K562 (cell line): Measurements from ENCODE around the gene C1R. TPM values are rescaled to one million over a fixed set of nuclear protein-coding genes. Genes with fewer than 3 reads are reported as not detected.
A peak's percentile ranks its signal among the peaks of the same experiment; 100 is the strongest.

Experiments used
- ARID1B ChIP-seq: fragments of 450-650 bp; IDR thresholded peaks from 2 replicates; pipeline ENCODE4 v1.6.1; 2016; ENCODE audit warnings: antibody characterized with exemption, mild to moderate bottlenecking, inconsistent platforms
- BRD9 ChIP-seq: fragments of 450-650 bp; IDR thresholded peaks from 2 replicates; pipeline ENCODE4 v1.6.1; 2018; ENCODE audit warnings: low read depth; ENCODE audit not compliant: partially characterized antibody
- DPF2 ChIP-seq: fragments of 450-650 bp; IDR thresholded peaks from 2 replicates; pipeline ENCODE4 v1.6.1; 2016
- EP300 ChIP-seq: IDR thresholded peaks from 2 replicates; pipeline ENCODE4 v1.6.1; 2012; ENCODE audit warnings: low read length, improper control_type of control experiment
- HDAC1 ChIP-seq, 2 experiments: fragments of 450-650 bp; IDR thresholded peaks; 2 replicates each; pipeline ENCODE4 v1.6.1; 2016 to 2017; ENCODE audit warnings: inconsistent platforms in 1 of 2, mild to moderate bottlenecking in 1 of 2, moderate library complexity in 1 of 2
- MAZ ChIP-seq, 2 experiments: fragments of 450-650 bp in 1 of 2; sonication (generic) in 1 of 2; formaldehyde crosslinking; IDR thresholded peaks in 1 of 2; conservative IDR thresholded peaks in 1 of 2; 2 replicates each; pipeline versions ENCODE4 v1.4.0 to v1.5.0; 2020; ENCODE audit warnings: mild to moderate bottlenecking in 1 of 2, missing genetic modification reagents in 1 of 2
- MYNN ChIP-seq, 2 experiments: sonication (generic); formaldehyde crosslinking in 1 of 2; IDR thresholded peaks; 2 replicates each; pipeline versions ENCODE4 v1.5.0 to v1.6.1; 2016 to 2020; ENCODE audit warnings: antibody characterized with exemption in 1 of 2, missing genetic modification reagents in 1 of 2
- NCOA1 ChIP-seq: fragments of 450-650 bp; IDR thresholded peaks from 2 replicates; pipeline ENCODE4 v1.6.1; 2016; ENCODE audit warnings: low read depth
- NFE2L1 ChIP-seq: fragments of 450-650 bp; IDR thresholded peaks from 2 replicates; pipeline ENCODE4 v1.6.1; 2016; ENCODE audit warnings: missing genetic modification characterization, low read depth, mild to moderate bottlenecking, missing compliant biosample characterization, moderate library complexity, borderline replicate concordance
- NR2C2 ChIP-seq, 2 experiments: fragments of 200-800 bp in 1 of 2; sonication (Bioruptor generic) in 1 of 2; sonication (generic) in 1 of 2; formaldehyde crosslinking in 1 of 2; IDR thresholded peaks; 2 replicates each; pipeline versions ENCODE4 v1.6.1 to v1.8.0; 2016 to 2022; ENCODE audit warnings: mild to moderate bottlenecking in 1 of 2, missing compliant biosample characterization in 1 of 2, missing genetic modification characterization in 1 of 2, missing genetic modification reagents in 1 of 2
- POLR2AphosphoS5 ChIP-seq: IDR thresholded peaks from 2 replicates; pipeline ENCODE4 v1.6.1; 2011; ENCODE audit warnings: mild to moderate bottlenecking, low read depth, low read length, moderate library complexity; ENCODE audit not compliant: control insufficient read depth, insufficient read depth
- SIN3A ChIP-seq, 2 experiments: fragments of 150-350 bp in 1 of 2; IDR thresholded peaks; 2 replicates each; pipeline ENCODE4 v1.6.1; 2011 to 2016; ENCODE audit warnings: borderline replicate concordance in 2 of 2, low read depth in 2 of 2, low read length in 2 of 2, mild to moderate bottlenecking in 2 of 2, moderate library complexity in 2 of 2; ENCODE audit not compliant: control insufficient read depth in 1 of 2
- SMAD3 ChIP-seq: fragments of 450-650 bp; formaldehyde crosslinking; conservative IDR thresholded peaks from 2 replicates; pipeline ENCODE4 v1.4.0; 2020; ENCODE audit warnings: mild to moderate bottlenecking
- SMARCC2 ChIP-seq: fragments of 450-650 bp; IDR thresholded peaks from 2 replicates; pipeline ENCODE4 v1.6.1; 2017; ENCODE audit warnings: antibody characterized with exemption, moderate library complexity, mild to moderate bottlenecking, low read depth
- TAL1 ChIP-seq: fragments of 450-650 bp; IDR thresholded peaks from 2 replicates; pipeline ENCODE4 v1.6.1; 2016; ENCODE audit warnings: mild to moderate bottlenecking
- TBL1XR1 ChIP-seq, 2 experiments: IDR thresholded peaks; 2 replicates each; pipeline ENCODE4 v1.6.1; 2012; ENCODE audit warnings: improper control_type of control experiment in 2 of 2, low read length in 2 of 2, mild to moderate bottlenecking in 1 of 2
- TBP ChIP-seq: optimal IDR thresholded peaks from 2 replicates; pipeline ENCODE3; 2011; ENCODE audit warnings: low read depth, low read length, improper control_type of control experiment
- TEAD2 ChIP-seq: fragments of 450-650 bp; IDR thresholded peaks from 2 replicates; pipeline ENCODE4 v1.6.1; 2016; ENCODE audit warnings: missing genetic modification characterization, control low read depth, missing compliant biosample characterization
- TFAM ChIP-seq: fragments of 250-450 bp; sonication (Bioruptor Pico); conservative IDR thresholded peaks from 2 replicates; pipeline ENCODE4 v1.5.0; 2021; ENCODE audit warnings: mild to moderate bottlenecking, moderate library complexity
- XRCC3 ChIP-seq: fragments of 450-650 bp; IDR thresholded peaks from 2 replicates; pipeline ENCODE4 v1.6.1; 2017; ENCODE audit warnings: mild to moderate bottlenecking, moderate library complexity
- ZNF165 ChIP-seq: fragments of 250-450 bp; sonication (Bioruptor Pico); IDR thresholded peaks from 2 replicates; pipeline ENCODE4 v1.4.0; 2020; ENCODE audit warnings: borderline replicate concordance
- polyA plus RNA-seq, 8 experiments: library from polyadenylated mRNA; depleted of rRNA in 4 of 8; stranded (reverse) in 5 of 8; unstranded in 3 of 8; fragments of >200 nt; fragmentation: Nextera tagmentation in 2 of 8; fragmentation: Illumina TruSeq in 1 of 8; extraction: Ambion mirVana in 2 of 8; extraction: Trizol in 1 of 8; gene quantifications; 2 replicates each; pipeline versions ENCODE4 v1.2.1 to v1.2.3, GENCODE V29; 2011 to 2014; ENCODE audit warnings: inconsistent platforms in 1 of 8, missing spikeins in 1 of 8
- total RNA-seq, 7 experiments: library from RNA; depleted of rRNA in 6 of 7; stranded (reverse); fragments of >200 nt in 6 of 7; fragmentation: Illumina TruSeq in 2 of 7; extraction: Trizol in 2 of 7; gene quantifications; 2 replicates each; pipeline versions ENCODE4 v1.2.1 to v1.2.3, GENCODE V29; 2011 to 2021; ENCODE audit warnings: low replicate concordance in 1 of 7
- TF ChIP-seq, protein P1 (sequence below): fragments of 450-650 bp; IDR thresholded peaks from one replicate; pipeline ENCODE4 v1.6.1; 2018; ENCODE audit warnings: mild to moderate bottlenecking, moderate library complexity; ENCODE audit not compliant: partially characterized antibody

C1R gene
- total and polyA plus RNA-seq, 9 of the 15 experiments (the other 6 are each of a cell fraction or from before 2014, with no cell fraction given) = 0.07 to 1.0 (median 0.33) TPM; not detected in 1

DNA sequence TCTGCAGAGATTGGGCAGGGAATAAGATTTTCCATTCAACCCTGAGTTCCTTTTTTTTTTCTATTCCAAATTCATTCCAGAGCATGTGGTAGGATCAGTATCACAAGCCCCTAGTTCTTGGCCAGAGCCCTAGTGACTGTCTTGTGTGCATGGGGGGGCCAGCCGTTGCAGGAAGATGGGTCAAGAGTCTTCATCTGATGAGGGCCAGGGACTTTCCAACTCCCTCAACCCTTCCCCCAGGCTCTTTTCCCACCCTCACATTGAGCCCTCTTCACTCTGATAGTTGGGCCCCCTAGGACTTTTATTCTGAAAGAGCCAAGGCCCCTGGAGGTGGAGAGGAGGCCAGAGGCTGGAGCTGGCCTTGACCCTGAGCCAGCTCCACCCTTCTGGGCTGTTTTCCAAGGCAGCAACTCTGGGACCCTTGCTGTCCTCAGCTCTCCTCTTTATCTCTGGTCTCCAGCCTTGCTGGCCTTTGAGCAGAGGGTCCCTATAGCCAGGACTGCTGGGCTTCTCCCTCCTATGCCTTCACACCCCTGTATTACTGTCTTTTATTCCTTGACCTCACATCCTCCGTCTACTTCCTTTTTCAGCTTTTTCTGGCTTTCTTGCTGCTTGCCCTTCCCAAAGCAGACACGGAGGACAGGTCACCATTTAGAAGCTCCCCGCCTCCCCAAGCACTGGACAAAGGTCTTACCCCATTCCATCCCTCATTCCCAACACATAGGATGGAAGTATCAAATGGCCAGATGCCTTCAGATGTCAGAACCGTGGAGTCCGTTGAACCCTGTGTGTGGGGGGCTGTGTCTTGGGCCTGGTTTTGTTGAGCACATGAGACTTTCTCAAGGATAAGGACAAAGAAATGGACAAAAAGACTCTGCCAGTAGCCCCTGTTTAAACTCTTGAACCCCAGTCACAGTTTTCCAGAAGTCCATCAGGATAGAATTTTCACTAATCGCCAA is 30.8 kb upstream of the C1R start (continued):
- TF ChIP-seq HDAC1 (IDR thresholded peaks at IDR 0.05) (peak in 1 of 2 experiments; percentile 39; a peak in 1 of 4 replicates), MYNN (IDR thresholded peaks at IDR 0.05) (peak; percentile 100), MYNN (CRISPR knock-in tag; IDR thresholded peaks at IDR 0.05) (peak; percentile 99), ZNF165 (no peak), SIN3A (IDR thresholded peaks at IDR 0.05; ENCODE audit: borderline replicate concordance in 2 of 2, control insufficient read depth in 1 of 2, low read depth in 2 of 2, low read length in 2 of 2) (0 out of 4 replicates have a peak, but pooled peaks of 1 of the 2 experiments have one; percentile 38), TBP (peak; percentile 23), TEAD2 (tag) (no peak), NFE2L1 (tag) (no peak), SMAD3 (CRISPR knock-in tag) (no peak), TBL1XR1 (IDR thresholded peaks at IDR 0.05; ENCODE audit: low read length in 2 of 2) (peak; percentile 46 to 66; a peak in 2 of 4 replicates), ARID1B (peak; percentile 93), XRCC3 (no peak), TAL1 (peak; percentile 82), SMARCC2 (peak; percentile 62; the same call in 1 of the 2 replicates), DPF2 (peak; percentile 90), NCOA1 (peak; percentile 79), POLR2AphosphoS5 (0 out of 2 replicates have a peak, but pooled peaks have one; percentile 58), BRD9 (peak; percentile 45), TFAM (no peak), MAZ (CRISPR knock-in tag; conservative IDR thresholded peaks at IDR 0.05 in 1 of 2, IDR thresholded peaks at IDR 0.05 in 1 of 2) (0 out of 4 replicates have a peak, but pooled peaks of 1 of the 2 experiments have one; percentile 30), NR2C2 (CRISPR knock-in tag; IDR thresholded peaks at IDR 0.05) (no peak), NR2C2 (tag; IDR thresholded peaks at IDR 0.05) (peak; percentile 82), EP300 (peak; percentile 80)
- TF ChIP-seq, protein P1, sequence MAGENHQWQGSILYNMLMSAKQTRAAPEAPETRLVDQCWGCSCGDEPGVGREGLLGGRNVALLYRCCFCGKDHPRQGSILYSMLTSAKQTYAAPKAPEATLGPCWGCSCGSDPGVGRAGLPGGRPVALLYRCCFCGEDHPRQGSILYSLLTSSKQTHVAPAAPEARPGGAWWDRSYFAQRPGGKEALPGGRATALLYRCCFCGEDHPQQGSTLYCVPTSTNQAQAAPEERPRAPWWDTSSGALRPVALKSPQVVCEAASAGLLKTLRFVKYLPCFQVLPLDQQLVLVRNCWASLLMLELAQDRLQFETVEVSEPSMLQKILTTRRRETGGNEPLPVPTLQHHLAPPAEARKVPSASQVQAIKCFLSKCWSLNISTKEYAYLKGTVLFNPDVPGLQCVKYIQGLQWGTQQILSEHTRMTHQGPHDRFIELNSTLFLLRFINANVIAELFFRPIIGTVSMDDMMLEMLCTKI = no peak
